COLO668 (cell line): Measurements from ENCODE around the gene LMNTD2.

Source experiments
- DNase-seq: peaks from one replicate; lab custom pipeline; 2025; ENCODE audit not compliant: unreplicated experiment; lab: John Stamatoyannopoulos, UW

The LMNTD2 gene

DNA sequence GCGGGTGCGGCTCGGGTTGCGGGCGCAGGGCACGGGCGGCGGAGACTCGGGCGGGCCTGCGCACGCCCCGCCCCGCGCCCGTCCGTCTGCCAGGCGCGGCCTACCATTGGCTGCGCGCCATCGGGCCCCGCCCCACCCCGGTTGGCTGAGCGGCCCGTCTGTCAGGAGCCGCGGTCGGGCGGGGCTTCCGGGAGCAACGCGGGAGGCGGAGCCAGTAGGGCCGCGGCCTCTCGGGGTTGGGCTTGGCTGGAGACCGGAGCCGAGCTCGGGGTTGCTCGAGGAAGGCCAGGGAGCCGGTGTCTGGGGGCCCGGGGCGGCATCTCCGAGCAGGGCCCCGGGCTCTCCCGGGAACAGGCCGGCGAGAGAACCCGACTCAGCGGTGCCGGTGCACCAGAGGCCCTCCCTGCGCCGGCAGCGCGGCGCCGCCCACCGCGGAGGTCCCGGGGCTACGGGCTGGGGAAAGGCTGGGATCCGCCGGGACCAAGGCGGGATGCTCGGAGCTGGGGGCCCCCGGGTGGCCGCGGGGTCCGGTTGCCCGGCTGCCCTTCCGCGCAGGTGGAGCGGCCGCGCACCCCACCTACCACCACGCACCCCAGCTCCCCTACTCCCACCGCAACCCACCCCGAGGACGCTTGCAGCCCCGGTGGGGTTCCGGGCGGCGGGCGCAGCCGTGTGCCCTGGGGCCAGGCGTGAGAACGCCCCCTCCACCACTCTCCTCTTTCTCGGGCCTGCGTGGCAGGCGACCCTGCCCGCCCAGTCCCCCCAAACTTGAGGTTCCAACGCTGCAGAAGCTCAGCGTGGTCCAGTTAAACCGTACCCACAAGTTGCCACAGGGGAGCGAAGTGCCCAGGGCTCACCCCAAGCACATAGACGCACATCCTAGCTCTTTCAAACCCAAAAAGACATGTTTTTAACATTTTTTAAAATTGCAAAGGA is 24.8 kb downstream of the LMNTD2 start, which contains the start of gene HRAS:
TSS of gene HRAS (minus strand) at position 58 of the 936 bp plus-strand sequence.
- peak; percentile 83 for DNase-seq

DNA sequence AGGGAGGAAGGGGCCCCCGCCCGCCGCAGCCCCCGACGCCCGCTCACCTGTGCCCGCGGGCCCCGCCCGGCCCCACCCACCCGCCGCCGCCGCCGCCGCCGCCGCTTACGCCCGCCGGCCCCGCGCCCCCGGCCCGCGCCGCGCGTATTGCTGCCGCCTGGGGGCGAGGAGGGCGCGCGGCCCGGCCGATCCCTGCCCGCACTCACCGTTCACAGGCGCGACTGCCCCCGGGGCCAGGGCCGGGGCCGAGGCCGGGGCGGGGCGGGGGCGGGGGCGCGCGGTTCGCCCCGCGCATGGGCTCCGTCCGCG is 25.4 kb downstream of the LMNTD2 start:
- no peak for DNase-seq

DNA sequence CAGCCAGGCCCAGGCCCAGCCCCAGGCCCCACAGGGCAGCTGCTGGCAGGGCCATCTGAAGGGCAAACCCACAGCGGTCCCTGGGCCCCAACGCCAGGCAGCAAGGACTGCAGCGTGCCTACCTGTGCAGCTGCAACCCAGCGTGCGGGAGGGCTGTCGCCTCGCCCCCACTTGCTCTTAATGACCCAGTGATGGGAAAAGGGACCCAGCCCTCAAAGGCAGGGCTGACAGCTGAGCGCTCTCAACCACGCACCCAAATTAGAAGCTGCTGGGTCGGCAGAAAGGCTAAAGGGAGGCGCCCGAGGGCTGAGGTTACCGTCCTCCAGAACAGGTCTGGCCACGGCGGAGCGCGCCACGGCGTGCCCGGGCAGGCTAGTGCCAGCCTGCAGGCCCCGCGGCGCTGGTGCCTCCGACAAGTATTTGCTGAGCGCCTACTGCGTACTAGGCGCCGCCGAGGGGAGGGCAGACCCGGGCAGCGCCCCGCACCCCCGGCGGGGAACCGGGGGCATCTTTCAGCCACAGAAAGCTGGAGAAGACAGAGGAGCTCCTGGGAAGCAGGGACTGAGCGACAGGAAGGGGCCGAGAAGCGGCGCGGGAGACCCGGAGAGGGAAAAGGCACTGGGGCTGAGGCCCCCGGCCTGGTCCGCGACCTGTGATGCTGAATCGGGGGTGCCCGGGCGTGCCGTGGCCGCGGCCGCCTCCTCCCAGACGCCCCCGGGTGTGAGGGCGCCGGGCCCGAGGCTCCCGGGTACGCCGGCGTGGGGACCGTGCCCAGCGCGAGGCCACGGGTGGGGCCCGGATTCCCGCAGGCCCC is 25.9 kb downstream of the LMNTD2 start:
- DNase-seq: peak; percentile 53

DNA sequence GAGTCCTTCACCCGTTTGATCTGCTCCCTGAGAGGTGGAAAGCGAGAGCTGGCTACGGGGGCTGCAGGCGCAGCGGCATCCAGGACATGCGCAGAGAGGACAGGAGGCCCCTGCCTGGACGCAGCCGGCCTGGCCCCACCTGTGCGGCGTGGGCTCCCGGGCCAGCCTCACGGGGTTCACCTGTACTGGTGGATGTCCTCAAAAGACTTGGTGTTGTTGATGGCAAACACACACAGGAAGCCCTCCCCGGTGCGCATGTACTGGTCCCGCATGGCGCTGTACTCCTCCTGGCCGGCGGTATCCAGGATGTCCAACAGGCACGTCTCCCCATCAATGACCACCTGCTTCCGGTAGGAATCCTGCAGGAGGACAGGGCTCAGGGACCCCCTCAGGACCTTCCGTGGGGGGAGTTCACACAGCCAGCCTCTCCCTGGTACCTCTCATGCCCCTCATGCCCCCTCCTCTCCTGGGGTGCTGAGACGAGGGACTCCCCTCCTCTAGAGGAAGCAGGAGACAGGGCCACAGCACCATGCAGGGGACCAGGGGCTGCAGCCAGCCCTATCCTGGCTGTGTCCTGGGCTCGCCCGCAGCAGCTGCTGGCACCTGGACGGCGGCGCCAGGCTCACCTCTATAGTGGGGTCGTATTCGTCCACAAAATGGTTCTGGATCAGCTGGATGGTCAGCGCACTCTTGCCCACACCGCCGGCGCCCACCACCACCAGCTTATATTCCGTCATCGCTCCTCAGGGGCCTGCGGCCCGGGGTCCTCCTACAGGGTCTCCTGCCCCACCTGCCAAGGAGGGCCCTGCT is 26.7 kb downstream of the LMNTD2 start:
- DNase-seq: no peak

DNA sequence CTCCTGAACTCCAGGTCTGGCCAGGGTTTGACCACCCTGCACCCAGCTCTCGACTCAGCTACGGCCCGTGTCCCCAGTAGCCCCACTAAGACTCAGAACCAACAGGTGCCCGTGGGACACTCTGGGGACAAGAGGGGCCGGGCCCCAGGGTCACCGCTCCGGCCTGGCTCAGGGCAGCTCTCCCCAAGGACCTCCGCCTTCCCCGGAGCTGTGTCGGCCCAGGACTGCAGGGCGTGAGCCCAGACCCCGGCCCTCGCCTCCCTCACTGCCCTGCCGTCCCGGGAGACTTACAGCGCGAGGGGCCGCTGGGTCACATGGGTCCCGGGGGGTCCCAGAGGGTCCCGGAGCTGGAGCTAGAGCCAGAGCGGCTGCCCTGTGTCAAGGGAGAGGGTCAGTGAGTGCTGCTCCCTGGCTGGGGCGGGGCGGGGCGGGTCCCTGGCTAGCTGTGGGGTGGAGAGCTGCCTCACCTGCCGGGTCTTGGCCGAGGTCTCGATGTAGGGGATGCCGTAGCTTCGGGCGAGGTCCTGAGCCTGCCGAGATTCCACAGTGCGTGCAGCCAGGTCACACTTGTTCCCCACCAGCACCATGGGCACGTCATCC is 27.5 kb downstream of the LMNTD2 start:
- no peak for DNase-seq

DNA sequence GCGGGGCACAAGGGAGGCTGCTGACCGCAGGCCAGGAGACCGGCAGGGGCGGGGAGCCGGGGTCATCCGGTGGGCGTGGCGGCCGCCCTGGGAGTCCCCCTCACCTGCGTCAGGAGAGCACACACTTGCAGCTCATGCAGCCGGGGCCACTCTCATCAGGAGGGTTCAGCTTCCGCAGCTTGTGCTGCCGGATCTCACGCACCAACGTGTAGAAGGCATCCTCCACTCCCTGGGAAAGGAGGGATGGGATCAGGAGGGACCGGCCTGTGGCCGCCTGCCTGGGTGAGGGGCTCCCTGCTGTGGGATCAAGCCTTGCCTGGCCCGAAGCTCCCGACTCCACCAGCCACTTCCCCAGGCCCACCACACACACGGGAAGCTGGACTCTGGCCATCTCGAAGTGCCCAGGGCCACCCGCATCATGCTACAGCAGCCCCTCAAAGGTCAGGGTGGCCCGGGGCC is 28.0 kb downstream of the LMNTD2 start:
- DNase-seq: no peak

DNA sequence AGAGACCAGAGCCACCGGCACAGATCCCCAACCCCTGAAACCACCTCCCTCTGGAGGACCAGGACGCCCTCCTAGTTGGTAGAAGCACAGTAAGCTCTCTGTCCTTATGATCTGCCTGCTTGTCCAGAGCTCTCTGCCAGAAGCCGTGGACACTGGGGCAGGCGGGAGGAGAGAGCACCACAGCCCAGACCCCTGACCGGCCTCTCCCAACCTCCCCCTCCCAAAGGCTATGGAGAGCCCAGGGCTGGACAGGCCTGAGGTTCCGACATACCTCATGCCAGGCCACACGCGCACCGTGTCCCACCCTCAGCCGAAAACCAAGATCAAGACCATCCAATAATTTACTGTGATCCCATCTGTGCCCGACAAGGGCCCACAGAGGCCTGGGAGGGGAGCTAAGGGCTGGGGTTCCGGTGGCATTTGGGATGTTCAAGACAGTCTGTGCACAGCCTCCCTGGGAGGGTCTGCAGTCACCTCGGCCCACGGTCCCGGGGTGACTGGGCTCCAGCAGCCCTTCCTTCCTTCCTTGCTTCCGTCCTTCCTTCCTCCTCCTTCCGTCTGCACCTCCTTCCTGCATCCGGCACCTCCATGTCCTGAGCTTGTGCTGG is 28.5 kb downstream of the LMNTD2 start:
- DNase-seq: no peak

DNA sequence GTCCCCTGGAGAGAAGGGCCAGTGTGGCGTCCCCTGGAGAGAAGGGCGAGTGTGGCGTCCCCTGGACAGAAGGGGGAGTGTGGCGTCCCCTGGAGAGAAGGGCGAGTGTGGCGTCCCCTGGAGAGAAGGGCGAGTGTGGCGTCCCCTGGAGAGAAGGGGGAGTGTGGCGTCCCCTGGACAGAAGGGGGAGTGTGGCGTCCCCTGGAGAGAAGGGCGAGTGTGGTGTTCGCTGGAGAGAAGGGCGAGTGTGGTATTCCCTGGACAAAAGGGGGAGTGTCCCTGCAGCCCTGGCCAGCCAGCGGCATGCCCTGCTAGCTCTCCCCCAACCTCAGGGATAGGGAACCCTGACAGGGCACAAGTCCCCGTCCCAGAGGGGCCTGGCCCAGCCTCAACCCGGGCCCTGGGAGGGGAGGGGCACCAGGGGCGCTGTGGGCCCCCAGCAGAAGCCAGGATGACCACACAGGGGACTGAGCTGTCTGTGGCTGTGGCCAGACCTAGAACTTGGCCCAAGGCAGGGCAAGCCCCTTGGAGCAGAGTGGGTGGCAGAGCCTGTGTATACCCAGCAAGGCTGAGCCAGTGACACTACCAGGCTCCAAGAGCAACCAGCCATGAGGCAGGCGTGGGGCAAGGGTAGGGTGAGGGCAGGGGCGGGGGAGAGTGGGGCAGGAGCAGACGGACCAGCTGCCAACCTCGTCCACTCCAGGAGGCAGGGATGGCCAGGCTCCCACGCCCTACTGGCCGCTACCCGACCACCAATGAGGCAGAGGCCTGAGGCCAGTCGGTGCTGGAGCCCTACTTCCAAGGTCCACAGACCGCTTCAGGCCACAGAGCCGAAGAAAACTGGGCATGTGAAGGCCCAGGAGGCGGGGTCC is 29.3 kb downstream of the LMNTD2 start:
- no peak for DNase-seq

DNA sequence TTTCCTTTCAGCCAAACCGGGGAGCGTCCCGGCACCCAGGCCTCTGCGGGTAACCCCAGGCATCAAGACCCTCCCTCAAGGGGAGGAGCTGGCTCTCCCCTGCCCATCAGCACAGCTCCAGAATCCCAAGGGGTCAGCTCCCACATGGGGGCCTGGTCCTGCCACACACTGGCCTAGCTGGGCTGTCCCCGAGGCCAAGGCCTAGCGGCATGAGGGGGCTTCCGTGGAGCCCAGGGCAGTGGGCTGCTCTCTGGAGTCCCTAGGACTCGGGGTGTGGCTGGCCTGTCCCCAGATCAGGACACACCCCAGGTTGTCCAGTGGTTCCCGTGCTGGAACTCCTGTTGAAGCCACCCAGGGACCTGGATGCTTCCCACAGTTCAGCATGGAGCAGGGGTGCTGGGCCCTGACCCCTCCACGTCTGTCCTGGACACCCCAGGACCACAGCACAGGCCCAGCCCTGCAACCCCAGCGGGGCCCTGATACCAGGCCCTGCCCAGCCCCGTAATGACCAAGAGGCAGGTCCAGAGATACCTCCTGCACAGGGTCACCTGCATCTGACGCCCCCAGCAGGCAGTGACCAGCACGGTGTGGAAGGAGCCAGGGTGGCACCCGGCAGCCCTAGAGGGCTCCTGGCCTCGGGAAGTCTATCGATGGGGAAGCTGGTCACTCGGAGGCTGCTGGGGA is 30.7 kb downstream of the LMNTD2 start:
- no peak for DNase-seq

DNA sequence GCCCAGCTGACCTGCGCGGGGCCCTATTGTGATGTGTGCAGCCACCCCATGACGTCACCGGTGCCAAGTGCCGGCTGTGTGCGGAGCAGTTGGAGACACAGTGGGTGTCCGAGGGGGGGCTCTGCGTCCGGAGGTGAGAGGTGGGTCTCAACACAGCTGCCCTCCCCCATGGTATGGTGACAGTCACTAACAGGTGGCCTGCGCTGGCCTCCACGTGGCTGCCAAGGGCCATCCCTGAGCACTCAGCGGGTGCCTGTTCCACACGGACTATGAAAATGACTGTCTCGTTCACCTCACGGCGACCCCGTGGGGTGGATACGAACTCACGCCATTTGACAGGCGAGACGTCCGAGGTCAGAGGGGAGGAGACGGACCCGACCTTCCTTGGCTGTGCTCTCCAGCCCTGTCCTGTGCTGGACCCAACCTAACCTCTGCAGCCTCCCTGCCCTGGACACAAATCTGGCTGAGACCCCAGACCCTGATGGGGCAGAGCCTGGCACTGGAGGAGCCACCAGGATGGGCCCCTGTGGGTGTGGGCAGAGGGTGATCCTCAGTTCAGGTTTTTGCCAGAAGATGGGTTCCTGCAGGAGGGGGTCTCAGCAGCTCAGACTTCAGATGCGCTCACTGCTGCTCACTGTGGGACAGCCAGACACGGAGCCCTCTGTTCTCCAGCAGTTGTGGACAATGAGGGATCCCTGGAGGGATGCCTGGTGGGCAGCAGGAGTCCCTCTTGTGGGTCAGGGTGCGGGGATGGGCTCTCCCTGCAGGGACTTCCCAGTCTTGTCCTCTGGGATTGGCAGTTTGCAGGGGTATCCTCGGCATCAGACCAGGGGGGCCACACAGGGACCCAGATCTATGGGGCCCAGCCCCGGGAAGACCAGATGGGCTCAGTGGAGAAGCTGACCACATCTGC is 31.5 kb downstream of the LMNTD2 start:
- no peak for DNase-seq

DNA sequence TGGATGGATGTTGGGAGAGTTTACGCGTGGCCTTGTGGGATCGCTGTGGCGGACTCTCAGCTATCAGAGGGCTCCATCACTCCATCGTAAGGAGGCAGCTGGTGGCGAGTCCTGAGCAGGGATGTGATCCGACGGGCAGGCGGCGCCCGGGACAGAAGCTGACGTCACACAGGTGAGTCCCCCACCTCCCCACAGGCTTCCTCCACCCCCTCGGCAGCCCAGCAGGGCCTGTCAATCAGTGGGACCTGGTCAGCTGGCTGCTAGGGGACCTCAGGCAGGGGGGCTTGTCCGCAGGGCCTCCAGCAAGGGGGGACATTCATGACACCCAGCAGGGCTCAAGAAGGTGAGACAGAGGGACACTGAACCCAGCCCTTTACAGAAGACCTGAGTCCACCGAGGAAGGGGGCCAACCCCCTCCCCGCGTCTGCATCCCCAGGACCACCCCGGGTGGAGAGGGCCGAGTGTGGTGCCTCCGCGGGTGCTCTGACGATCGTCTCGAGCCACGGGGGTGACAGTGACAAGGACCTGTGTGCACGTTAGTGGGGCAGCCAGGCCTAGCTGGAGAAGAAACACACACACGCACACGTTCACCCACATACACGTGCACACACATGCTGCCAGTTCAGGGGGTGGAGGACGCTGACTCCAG is 32.2 kb downstream of the LMNTD2 start:
- no peak for DNase-seq

DNA sequence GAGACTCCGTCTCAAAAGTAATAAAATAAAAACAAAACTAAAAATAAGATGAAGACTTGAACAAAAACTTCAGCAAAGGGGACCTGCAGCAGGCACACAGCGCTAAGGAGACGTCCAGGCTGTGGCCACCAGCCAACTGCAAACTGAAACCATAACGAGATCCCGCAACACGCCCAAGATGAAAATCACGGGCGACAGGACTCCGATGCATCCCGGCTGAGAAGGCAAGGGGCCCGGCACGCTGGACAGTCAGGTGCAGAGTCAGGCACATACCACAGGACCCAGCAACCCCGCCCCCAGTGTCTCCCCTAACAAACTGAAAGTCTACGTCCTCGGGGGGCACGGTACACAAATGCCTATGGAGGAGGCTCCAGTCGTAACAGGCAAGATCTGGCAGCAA is 34.3 kb downstream of the LMNTD2 start:
- no peak for DNase-seq

DNA sequence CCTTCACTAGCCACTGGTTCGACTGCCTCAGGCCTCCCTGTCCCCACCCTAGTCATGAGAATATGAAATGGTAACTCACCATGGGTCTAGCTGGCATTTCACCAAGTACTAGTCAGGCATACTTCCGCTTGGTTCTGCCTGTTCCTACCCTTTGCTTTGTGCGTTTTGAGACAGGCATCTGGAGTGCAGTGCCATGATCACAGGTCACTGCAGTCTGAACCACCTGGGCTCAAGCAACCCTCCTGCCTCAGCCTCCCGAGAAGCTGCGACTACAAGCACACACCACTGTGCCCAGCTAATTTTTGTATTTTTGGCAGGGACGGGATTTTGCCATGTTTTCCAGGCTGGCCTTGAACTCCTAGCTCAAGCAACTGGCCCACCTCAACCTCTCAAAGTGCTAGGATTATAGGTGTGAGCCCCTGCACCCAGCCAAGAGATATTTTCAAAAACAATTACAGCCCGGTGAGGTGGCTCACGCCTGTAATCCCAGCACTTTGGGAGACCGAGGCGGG is 39.3 kb downstream of the LMNTD2 start:
- DNase-seq: no peak

DNA sequence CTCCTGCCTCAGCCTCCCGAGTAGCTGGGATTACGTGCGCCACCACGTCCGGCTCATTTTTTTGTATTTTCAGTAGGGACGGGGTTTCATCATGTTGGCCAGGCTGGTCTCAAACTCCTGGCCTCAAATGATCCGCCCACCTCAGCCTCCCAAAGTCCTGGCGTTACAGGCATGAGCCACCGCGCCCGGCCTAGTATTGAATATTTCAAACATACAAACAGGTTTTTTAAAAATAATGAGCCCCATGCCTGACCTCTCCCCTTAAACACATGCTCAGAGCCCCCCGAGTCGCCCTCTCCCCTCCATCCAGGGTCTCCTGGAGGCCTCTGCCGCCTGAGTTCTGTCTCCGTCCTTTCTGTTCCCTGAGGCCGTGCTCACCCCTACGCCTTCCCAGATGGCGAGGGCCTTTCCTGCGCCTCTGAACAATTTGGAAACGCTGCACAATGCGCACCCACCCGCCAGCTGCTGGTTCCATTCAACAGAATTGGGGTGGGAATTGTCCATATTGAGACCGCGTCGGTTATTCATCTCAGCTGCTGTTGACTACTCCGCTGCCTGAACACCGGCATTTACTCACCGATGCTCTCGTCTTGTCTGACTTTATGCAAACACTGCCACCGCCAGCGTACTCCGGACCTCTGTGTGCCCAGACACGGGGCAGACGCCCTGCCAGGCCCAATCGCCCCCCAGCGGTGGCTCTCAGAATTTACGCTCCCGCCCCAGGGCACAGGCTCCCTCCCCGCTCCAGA is 39.9 kb downstream of the LMNTD2 start:
- DNase-seq: peak; percentile 1

DNA sequence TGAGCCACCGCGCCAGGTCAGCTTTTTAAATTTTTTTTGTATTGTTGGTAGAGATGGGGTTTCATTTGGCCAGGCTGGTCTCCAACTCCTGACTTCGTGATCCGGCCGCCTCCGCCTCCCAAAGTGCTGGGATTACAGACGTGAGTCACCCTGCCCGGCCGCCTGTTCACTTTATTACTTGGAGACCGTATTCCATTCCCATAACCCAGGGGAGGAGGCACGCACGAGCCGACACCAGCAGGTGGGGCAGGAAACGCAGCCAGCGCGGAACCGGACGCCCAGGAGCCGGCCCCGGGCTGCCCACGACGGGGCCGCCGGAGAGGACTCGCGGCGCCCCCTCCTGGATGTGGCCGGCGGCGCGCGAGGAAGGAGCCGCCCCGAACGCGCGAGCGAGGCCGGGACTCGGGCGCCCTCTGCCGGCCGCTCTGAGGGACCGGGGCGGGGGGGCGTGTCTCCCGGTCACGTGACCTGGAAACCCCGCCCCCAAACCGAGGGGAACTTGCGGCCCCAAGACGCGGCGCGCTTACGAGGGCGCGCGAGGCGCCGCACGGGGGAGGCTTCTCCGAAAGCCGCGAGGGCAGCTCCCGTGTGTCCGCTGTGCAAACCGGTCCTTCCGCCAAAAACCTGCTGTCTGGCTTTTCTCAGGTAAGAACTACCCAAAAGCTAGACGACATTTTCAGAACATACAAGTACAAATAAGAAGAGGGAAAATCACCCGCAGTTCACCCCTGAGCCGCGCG is 41.9 kb downstream of the LMNTD2 start:
- peak; percentile 79 for DNase-seq
